ENCODE results near the gene KIF16B.

The KIF16B gene

DNA sequence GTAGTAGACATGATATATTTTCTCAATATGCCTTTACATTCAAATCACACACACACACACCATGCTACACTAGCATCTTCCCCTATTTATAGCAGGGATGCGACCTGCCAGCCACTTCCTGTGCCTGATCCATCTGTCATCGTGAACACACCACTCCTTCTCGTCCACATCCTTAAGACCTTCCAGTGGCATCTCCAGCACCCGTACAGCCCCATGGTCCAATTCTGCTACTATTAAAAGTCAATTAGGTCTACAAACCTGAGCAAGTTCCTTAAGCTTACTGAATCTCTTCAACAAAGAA lies 54.5 kb downstream of the KIF16B start:
- TF ChIP-seq ZFX (IDR thresholded peaks at IDR 0.05): no peak
- TF ChIP-seq, protein P1, sequence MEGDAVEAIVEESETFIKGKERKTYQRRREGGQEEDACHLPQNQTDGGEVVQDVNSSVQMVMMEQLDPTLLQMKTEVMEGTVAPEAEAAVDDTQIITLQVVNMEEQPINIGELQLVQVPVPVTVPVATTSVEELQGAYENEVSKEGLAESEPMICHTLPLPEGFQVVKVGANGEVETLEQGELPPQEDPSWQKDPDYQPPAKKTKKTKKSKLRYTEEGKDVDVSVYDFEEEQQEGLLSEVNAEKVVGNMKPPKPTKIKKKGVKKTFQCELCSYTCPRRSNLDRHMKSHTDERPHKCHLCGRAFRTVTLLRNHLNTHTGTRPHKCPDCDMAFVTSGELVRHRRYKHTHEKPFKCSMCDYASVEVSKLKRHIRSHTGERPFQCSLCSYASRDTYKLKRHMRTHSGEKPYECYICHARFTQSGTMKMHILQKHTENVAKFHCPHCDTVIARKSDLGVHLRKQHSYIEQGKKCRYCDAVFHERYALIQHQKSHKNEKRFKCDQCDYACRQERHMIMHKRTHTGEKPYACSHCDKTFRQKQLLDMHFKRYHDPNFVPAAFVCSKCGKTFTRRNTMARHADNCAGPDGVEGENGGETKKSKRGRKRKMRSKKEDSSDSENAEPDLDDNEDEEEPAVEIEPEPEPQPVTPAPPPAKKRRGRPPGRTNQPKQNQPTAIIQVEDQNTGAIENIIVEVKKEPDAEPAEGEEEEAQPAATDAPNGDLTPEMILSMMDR (conservative IDR thresholded peaks at IDR 0.05): no peak

DNA sequence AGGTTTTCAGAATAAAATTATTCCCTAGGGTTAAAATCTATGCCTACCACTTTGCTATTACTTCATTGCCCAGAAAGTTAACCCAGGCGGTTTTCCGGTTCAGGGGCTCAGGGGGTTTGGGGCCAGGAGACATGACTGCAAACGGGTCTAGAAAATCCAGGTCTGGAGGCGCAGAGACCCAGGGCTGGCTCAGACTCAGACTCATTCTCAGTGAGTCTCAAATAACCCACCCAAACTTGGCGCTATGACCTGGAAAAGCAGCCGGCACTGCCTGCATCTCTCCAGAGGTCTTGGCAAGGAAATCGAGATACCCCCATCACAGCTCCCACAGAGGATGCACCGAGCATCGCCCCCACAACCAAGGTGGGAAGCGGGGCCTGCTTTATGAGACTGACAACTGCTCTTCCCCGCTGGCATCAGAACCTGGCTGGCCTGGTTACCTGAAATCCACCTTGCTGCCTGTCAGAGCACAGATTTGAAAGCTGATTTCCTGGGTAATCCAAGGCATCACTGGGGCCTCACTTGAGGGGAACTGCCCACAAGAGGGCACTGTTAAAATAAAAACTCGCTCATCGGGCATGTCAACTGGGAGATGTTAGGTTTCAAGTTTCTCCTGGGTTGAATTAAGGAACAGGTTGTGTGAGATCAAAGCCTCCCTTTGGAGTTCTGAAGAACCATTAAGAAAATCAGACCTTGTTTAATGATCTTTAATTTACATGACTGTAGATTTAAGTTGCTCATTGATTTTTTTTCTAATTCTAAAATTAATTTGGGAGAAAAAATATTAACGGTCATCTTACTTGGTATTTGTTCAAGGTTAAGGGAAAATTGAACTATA lies 55.1 kb downstream of the KIF16B start:
- TF ChIP-seq, protein P1 (conservative IDR thresholded peaks at IDR 0.05): peak; percentile 74
- TF ChIP-seq ZFX (IDR thresholded peaks at IDR 0.05): no peak
- no peak overlapping the region for H3K27ac ChIP-seq

More for the DNA sequence above, 54.5 kb downstream of the KIF16B start:
- no peak overlapping the region for H3K27ac ChIP-seq

DNA sequence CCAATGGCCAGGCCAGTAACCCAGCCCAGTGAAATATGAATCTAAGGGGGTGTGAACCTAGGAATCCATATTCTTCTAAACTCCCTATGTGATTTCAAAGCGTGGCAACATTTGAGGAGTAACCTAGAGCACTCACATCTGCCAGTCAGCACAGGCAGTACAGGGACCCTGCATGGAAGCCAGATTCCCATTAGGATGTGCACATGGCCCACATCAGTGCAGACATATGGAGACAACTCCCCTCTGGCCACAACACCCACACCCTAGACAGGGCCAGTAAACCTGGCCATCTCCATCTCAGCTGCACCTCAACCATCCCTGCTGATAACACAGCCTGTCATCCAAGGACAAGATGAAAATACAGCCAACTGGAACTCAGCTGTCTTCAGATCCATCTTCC lies 56.5 kb downstream of the KIF16B start:
- no peak overlapping the region for H3K27ac ChIP-seq
- TF ChIP-seq, protein P1 (conservative IDR thresholded peaks at IDR 0.05): no peak
- no peak for TF ChIP-seq ZFX (IDR thresholded peaks at IDR 0.05)

GRCh38 chr20:16515046-16515445 lies 58.2 kb downstream of the KIF16B start:
- TF ChIP-seq ZFX (IDR thresholded peaks at IDR 0.05): no peak
- TF ChIP-seq, protein P1 (conservative IDR thresholded peaks at IDR 0.05): no peak
- no peak overlapping the region for H3K27ac ChIP-seq

DNA sequence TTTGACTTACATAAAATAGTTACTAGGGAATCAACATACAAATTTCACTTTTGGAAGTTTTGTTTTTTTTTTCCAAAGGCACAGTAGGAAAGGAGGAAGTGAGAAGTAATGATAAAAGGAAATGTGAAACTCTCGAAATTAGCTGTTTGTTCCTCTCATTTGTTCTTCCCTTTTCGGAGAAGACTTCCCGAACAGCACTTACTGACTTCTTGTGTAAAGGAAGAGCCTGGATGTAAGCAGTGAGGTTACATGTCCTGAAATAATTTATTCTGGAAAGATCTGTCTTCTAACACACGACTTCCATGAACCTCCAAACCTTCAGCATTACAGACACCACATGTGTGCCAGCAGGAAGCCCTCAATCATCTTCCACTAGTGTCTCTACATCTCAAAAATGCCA lies 59.1 kb downstream of the KIF16B start:
- no peak overlapping the region for H3K27ac ChIP-seq
- no peak for TF ChIP-seq ZFX (IDR thresholded peaks at IDR 0.05)
- TF ChIP-seq, protein P1 (conservative IDR thresholded peaks at IDR 0.05): no peak

DNA sequence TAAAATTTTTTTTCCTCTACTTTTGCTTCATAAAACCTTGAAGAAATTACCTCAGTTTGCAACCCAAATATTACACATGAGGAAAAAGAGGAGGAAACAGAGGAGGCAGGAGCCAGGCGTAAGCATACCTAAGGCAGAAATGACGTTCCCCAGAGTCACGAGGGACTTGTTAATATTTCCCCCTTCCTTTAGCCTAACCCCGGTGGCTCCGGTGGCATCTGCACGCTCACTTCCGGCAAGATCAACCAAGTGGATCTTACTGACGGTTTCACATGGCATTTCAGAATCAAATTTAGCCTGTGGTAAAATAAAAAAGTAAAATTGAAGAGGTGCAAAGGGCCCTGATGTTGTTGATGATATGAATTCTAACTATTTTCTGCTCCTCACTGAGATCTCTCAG lies 67.4 kb downstream of the KIF16B start:
- TF ChIP-seq ZFX (IDR thresholded peaks at IDR 0.05): no peak
- TF ChIP-seq, protein P1 (conservative IDR thresholded peaks at IDR 0.05): no peak
- no peak overlapping the region for H3K27ac ChIP-seq

DNA sequence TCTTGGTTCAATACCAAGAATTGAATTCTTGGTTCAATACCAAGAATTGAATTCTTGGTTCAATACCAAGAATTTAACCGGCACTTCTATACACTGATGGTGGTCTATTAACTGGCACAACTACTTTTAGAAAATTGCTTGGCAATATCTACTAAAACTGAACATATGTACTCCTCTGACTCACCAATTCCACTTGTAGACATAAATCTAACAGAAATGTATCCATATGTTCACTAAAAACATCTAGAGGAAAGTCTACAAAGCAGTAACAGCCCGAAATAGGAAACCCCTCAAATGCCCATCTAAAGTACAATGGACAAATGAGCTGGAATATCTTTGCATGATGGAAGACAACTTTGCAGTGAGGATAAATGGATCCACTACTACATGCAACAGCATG lies 71.9 kb downstream of the KIF16B start:
- H3K27ac ChIP-seq: no peak overlapping the region
- TF ChIP-seq, protein P1 (conservative IDR thresholded peaks at IDR 0.05): no peak
- no peak for TF ChIP-seq ZFX (IDR thresholded peaks at IDR 0.05)

All from C4-2B (cell line).